SK-N-SH treated with all-trans-retinoic acid at 6 μM for 48 hours (cell line): ENCODE measurements around the gene ITPKA.

Source experiments
- BACH2 ChIP-seq: fragments of 250-450 bp; sonication (Bioruptor Pico); IDR thresholded peaks from 2 replicates; pipeline ENCODE4 v1.9.0; 2021; ENCODE audit warnings: mild to moderate bottlenecking, borderline replicate concordance
- CSDC2 ChIP-seq: fragments of 250-450 bp; sonication (Bioruptor Pico); IDR thresholded peaks from 2 replicates; pipeline ENCODE4 v1.5.0; 2020; ENCODE audit warnings: mild to moderate bottlenecking, moderate library complexity
- CSRNP3 ChIP-seq: fragments of 250-450 bp; sonication (Bioruptor Pico); IDR thresholded peaks from 2 replicates; pipeline ENCODE4 v1.5.1; 2021; ENCODE audit warnings: mild to moderate bottlenecking, moderate library complexity
- ISL1 ChIP-seq: fragments of 250-450 bp; sonication (Bioruptor Pico); IDR thresholded peaks from 2 replicates; pipeline ENCODE4 v2.1.2; 2022; ENCODE audit warnings: mild to moderate bottlenecking, moderate library complexity
- PATZ1 ChIP-seq: fragments of 250-450 bp; sonication (Bioruptor Pico); IDR thresholded peaks from 2 replicates; pipeline ENCODE4 v1.8.0; 2020; ENCODE audit warnings: mild to moderate bottlenecking, moderate library complexity, borderline replicate concordance
- PPARA ChIP-seq: fragments of 250-450 bp; sonication (Bioruptor Pico); IDR thresholded peaks from 2 replicates; pipeline ENCODE4 v1.5.0; 2020; ENCODE audit warnings: mild to moderate bottlenecking, borderline replicate concordance
- TCF4 ChIP-seq: fragments of 250-450 bp; sonication (Bioruptor Pico); IDR thresholded peaks from 2 replicates; pipeline ENCODE4 v1.8.0; 2021; ENCODE audit warnings: mild to moderate bottlenecking, moderate library complexity, borderline replicate concordance
- ZC3H10 ChIP-seq: fragments of 250-450 bp; sonication (Bioruptor Pico); IDR thresholded peaks from 2 replicates; pipeline ENCODE4 v1.5.1; 2021; ENCODE audit warnings: mild to moderate bottlenecking, moderate library complexity
- ZFP30 ChIP-seq: fragments of 450-650 bp; formaldehyde crosslinking; IDR thresholded peaks from 2 replicates; pipeline ENCODE4 v1.5.0; 2022; ENCODE audit warnings: mild to moderate bottlenecking, moderate library complexity
- ZNF70 ChIP-seq: fragments of 450-650 bp; formaldehyde crosslinking; IDR thresholded peaks from 2 replicates; pipeline ENCODE4 v1.5.0; 2020; ENCODE audit warnings: mild to moderate bottlenecking, moderate library complexity
- TF ChIP-seq, protein P1 (sequence below): fragments of 250-450 bp; sonication (Bioruptor Pico); IDR thresholded peaks from 2 replicates; pipeline ENCODE4 v1.5.1; 2020; ENCODE audit warnings: low read depth, mild to moderate bottlenecking, moderate library complexity
- TF ChIP-seq, protein P2 (sequence below): fragments of 250-450 bp; sonication (Bioruptor Pico); IDR thresholded peaks from 2 replicates; pipeline ENCODE4 v1.8.0; 2021; ENCODE audit warnings: low read depth, mild to moderate bottlenecking, moderate library complexity, borderline replicate concordance

DNA sequence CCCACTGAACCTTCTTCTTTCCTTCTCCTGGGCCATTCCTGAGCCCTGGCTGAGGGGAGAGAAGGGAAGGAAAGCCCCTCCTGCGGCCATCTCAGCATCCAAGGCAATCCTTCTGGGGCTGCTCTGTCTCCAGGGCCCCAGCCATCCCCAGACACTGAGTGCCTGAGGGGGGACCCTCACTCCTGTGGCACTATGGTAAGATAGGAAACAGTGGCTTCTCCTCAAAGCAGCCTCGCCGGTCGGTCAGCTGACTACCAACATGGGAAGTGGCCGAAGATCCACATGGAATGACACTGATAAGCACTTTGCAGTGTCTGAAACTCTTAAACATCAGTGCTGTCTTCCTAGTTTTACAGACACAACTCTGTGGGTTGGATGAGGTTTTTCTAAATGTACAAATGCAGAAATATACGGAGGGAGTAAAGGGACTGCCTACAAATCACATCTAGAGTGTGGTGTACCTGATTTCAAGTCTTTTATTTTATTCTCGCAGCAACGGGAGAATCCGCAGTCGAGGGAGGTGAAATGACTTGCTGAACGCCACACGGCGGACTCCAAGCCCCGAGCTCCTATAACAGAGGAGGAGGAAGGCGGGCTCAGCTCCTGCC is 973 bp upstream of the ITPKA start:
- no peak for TF ChIP-seq ZFP30
- no peak for TF ChIP-seq PPARA (CRISPR knock-in tag)
- no peak for TF ChIP-seq ZNF70
- TF ChIP-seq CSRNP3 (CRISPR knock-in tag), result no peak
- no peak for TF ChIP-seq ZC3H10
- TF ChIP-seq PATZ1 (CRISPR knock-in tag), result no peak
- no peak for TF ChIP-seq TCF4
- TF ChIP-seq CSDC2 (CRISPR knock-in tag), result no peak
- no peak for TF ChIP-seq ISL1
- TF ChIP-seq, protein P1, sequence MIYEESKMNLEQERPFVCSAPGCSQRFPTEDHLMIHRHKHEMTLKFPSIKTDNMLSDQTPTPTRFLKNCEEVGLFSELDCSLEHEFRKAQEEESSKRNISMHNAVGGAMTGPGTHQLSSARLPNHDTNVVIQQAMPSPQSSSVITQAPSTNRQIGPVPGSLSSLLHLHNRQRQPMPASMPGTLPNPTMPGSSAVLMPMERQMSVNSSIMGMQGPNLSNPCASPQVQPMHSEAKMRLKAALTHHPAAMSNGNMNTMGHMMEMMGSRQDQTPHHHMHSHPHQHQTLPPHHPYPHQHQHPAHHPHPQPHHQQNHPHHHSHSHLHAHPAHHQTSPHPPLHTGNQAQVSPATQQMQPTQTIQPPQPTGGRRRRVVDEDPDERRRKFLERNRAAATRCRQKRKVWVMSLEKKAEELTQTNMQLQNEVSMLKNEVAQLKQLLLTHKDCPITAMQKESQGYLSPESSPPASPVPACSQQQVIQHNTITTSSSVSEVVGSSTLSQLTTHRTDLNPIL (CRISPR knock-in tag), result no peak
- TF ChIP-seq BACH2, result no peak
- TF ChIP-seq, protein P2, sequence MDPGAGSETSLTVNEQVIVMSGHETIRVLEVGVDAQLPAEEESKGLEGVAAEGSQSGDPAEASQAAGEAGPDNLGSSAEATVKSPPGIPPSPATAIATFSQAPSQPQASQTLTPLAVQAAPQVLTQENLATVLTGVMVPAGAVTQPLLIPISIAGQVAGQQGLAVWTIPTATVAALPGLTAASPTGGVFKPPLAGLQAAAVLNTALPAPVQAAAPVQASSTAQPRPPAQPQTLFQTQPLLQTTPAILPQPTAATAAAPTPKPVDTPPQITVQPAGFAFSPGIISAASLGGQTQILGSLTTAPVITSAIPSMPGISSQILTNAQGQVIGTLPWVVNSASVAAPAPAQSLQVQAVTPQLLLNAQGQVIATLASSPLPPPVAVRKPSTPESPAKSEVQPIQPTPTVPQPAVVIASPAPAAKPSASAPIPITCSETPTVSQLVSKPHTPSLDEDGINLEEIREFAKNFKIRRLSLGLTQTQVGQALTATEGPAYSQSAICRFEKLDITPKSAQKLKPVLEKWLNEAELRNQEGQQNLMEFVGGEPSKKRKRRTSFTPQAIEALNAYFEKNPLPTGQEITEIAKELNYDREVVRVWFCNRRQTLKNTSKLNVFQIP, result no peak
